GM20431 (cell line): ENCODE results near the gene EXOC6B.
"Not testable (repeated sequence)": the region's sequence is repeated elsewhere in the genome, so short reads cannot be mapped to it uniquely, and the experiment has no call there.

Source experiments
- in situ Hi-C: fragments of 300-500 bp; cut with MseI, MboI; formaldehyde crosslinking; loops from one replicate; pipeline ENCODE4 v1.15.0; 2020; ENCODE audit warnings: low sequenced_read_pairs; ENCODE audit not compliant: unreplicated experiment

The EXOC6B gene

GRCh38 chr2:72573232-72573631 lies 252.6 kb downstream of the EXOC6B start:
- in situ Hi-C loops, result no loop called here

- in situ Hi-C loops, result no loop called here
These were observed 253.3 kb downstream of the EXOC6B start for GRCh38 chr2:72572501-72572900.

GRCh38 chr2:72570413-72570812 lies 255.4 kb downstream of the EXOC6B start:
- in situ Hi-C loops, result no loop called here

GRCh38 chr2:72562451-72563153 lies 263.2 kb downstream of the EXOC6B start:
- in situ Hi-C loops, result no loop called here

- in situ Hi-C loops, result no loop called here
These were observed 264.1 kb downstream of the EXOC6B start for GRCh38 chr2:72561621-72562318.

GRCh38 chr2:72555943-72556342 lies 269.9 kb downstream of the EXOC6B start:
- in situ Hi-C loops, result no loop called here

- in situ Hi-C loops, result not testable (repeated sequence)
These were observed 270.5 kb downstream of the EXOC6B start for GRCh38 chr2:72555363-72555762.

- in situ Hi-C loops, result not testable (repeated sequence)
These were observed 270.9 kb downstream of the EXOC6B start for GRCh38 chr2:72554910-72555309.

GRCh38 chr2:72554381-72554780 lies 271.5 kb downstream of the EXOC6B start:
- in situ Hi-C loops, result no loop called here

GRCh38 chr2:72548081-72548764 lies 277.6 kb downstream of the EXOC6B start:
- in situ Hi-C loops, result no loop called here

- in situ Hi-C loops, result no loop called here
These were observed 280.0 kb downstream of the EXOC6B start for GRCh38 chr2:72545790-72546189.

GRCh38 chr2:72544554-72544953 lies 281.3 kb downstream of the EXOC6B start:
- in situ Hi-C loops, result no loop called here

GRCh38 chr2:72543497-72544216 lies 282.2 kb downstream of the EXOC6B start:
- in situ Hi-C loops, result no loop called here

- in situ Hi-C loops, result no loop called here
These were observed 286.7 kb downstream of the EXOC6B start for GRCh38 chr2:72539071-72539552.

- in situ Hi-C loops, result no loop called here
These were observed 287.3 kb downstream of the EXOC6B start for GRCh38 chr2:72538486-72538885.

GRCh38 chr2:72535586-72535985 lies 290.2 kb downstream of the EXOC6B start:
- in situ Hi-C loops, result not testable (repeated sequence)

- in situ Hi-C loops, result no loop called here
These were observed 292.1 kb downstream of the EXOC6B start for GRCh38 chr2:72533765-72534164.

- in situ Hi-C loops, result no loop called here
These were observed 298.4 kb downstream of the EXOC6B start for GRCh38 chr2:72527424-72527823.

GRCh38 chr2:72526623-72527022 lies 299.2 kb downstream of the EXOC6B start:
- in situ Hi-C loops, result no loop called here

GRCh38 chr2:72524071-72524470 lies 301.8 kb downstream of the EXOC6B start:
- in situ Hi-C loops, result no loop called here
